ENCODE results near the gene NPAS4. TPM values are rescaled to one million over a fixed set of nuclear protein-coding genes. Genes with fewer than 3 reads are reported as not detected.
"Not testable (repeated sequence)": the region's sequence is repeated elsewhere in the genome, so short reads cannot be mapped to it uniquely, and the experiment has no call there.

NPAS4 gene
- total RNA-seq, 1 donor from 2014 or later: not detected

GRCh38 chr11:66429983-66430602, 9.3 kb downstream of the NPAS4 start:
- no peaks in the 10 kb centered on the region for H3K27me3 Mint-ChIP-seq
- H3K27ac Mint-ChIP-seq: no peak overlapping the region
- H3K36me3 Mint-ChIP-seq (ENCODE audit: insufficient read depth): peaks cover 2% of the 10 kb centered on the region
- peak; percentile 46 for DNase-seq (ENCODE audit: low spot score, unreplicated experiment)
- peak; percentile 88 for TF ChIP-seq CTCF (IDR thresholded peaks at IDR 0.05; ENCODE audit: unreplicated experiment)
- no peaks in the 10 kb centered on the region for H3K4me1 Mint-ChIP-seq (ENCODE audit: low read depth)
- H3K9me3 Mint-ChIP-seq (ENCODE audit: low read depth): no peaks in the 10 kb centered on the region
- no peak overlapping the region for H3K4me3 Mint-ChIP-seq (ENCODE audit: low read depth)

GRCh38 chr11:66431287-66431686, 10.5 kb downstream of the NPAS4 start:
- H3K9me3 Mint-ChIP-seq (ENCODE audit: low read depth); H3K27me3 Mint-ChIP-seq; H3K4me3 Mint-ChIP-seq (ENCODE audit: low read depth); DNase-seq (ENCODE audit: low spot score, unreplicated experiment); H3K27ac Mint-ChIP-seq; H3K36me3 Mint-ChIP-seq (ENCODE audit: insufficient read depth); H3K4me1 Mint-ChIP-seq (ENCODE audit: low read depth): not testable (repeated sequence)

GRCh38 chr11:66431871-66432329, 11.1 kb downstream of the NPAS4 start:
- not testable (repeated sequence) for H3K9me3 Mint-ChIP-seq (ENCODE audit: low read depth); DNase-seq (ENCODE audit: low spot score, unreplicated experiment); H3K4me3 Mint-ChIP-seq (ENCODE audit: low read depth); H3K27ac Mint-ChIP-seq; H3K4me1 Mint-ChIP-seq (ENCODE audit: low read depth); H3K36me3 Mint-ChIP-seq (ENCODE audit: insufficient read depth); H3K27me3 Mint-ChIP-seq

GRCh38 chr11:66432597-66432996, 11.8 kb downstream of the NPAS4 start:
- Mint-ChIP-seq H3K36me3 (ENCODE audit: insufficient read depth) (peaks cover 10% of the 10 kb centered on the region), H3K4me1 (ENCODE audit: low read depth) (no peaks in the 10 kb centered on the region), H3K4me3 (ENCODE audit: low read depth) (no peak overlapping the region), H3K27ac (no peak overlapping the region), H3K9me3 (ENCODE audit: low read depth) (no peaks in the 10 kb centered on the region), H3K27me3 (no peaks in the 10 kb centered on the region)
- no peak for DNase-seq (ENCODE audit: low spot score, unreplicated experiment)
- TF ChIP-seq CTCF (IDR thresholded peaks at IDR 0.05; ENCODE audit: unreplicated experiment): no peak

GRCh38 chr11:66437979-66438503, 17.2 kb downstream of the NPAS4 start:
- peaks cover 2% of the 10 kb centered on the region for H3K9me3 Mint-ChIP-seq (ENCODE audit: low read depth)
- H3K4me3 Mint-ChIP-seq (ENCODE audit: low read depth): peak overlapping the region; percentile 87

More at GRCh38 chr11:66437979-66438503, 17.2 kb downstream of the NPAS4 start:
- TF ChIP-seq CTCF (IDR thresholded peaks at IDR 0.05; ENCODE audit: unreplicated experiment): no peak
- Mint-ChIP-seq H3K36me3 (ENCODE audit: insufficient read depth) (peaks cover 9% of the 10 kb centered on the region), H3K27ac (peak overlapping the region; percentile 100), H3K4me1 (ENCODE audit: low read depth) (peaks cover 8% of the 10 kb centered on the region), H3K27me3 (no peaks in the 10 kb centered on the region)
- no peak for DNase-seq (ENCODE audit: low spot score, unreplicated experiment)
